Right lobe of liver (tissue), 4 donors: ENCODE results near the gene CBY1.

ENCODE experiments used
- POLR2A ChIP-seq: fragments of 450-650 bp; IDR thresholded peaks from one replicate; pipeline ENCODE4 v1.6.1; 2017; ENCODE audit warnings: antibody characterized with exemption, mild to moderate bottlenecking
- TF ChIP-seq, protein P1 (sequence below), 4 donors: fragments of 200-600 bp in 3 of 4; fragments of 450-650 bp in 1 of 4; IDR thresholded peaks; one replicate each; pipeline versions ENCODE4 v1.5.1 to v1.8.0; 2016 to 2022; ENCODE audit warnings: antibody characterized with exemption in 4 of 4, mild to moderate bottlenecking in 2 of 4
- donor health status: DM: no; HTN: no; CAD: no.
- donor health status: DM: no; HTN: no; CAD: no.
- donor health status: DM: no; HTN: yes; CAD: no.

GRCh38 chr22:38696606-38697424 lies 40.4 kb downstream of the CBY1 start:
- TF ChIP-seq, protein P1, sequence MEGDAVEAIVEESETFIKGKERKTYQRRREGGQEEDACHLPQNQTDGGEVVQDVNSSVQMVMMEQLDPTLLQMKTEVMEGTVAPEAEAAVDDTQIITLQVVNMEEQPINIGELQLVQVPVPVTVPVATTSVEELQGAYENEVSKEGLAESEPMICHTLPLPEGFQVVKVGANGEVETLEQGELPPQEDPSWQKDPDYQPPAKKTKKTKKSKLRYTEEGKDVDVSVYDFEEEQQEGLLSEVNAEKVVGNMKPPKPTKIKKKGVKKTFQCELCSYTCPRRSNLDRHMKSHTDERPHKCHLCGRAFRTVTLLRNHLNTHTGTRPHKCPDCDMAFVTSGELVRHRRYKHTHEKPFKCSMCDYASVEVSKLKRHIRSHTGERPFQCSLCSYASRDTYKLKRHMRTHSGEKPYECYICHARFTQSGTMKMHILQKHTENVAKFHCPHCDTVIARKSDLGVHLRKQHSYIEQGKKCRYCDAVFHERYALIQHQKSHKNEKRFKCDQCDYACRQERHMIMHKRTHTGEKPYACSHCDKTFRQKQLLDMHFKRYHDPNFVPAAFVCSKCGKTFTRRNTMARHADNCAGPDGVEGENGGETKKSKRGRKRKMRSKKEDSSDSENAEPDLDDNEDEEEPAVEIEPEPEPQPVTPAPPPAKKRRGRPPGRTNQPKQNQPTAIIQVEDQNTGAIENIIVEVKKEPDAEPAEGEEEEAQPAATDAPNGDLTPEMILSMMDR (IDR thresholded peaks at IDR 0.05) = no peak
- TF ChIP-seq POLR2A = no peak
